Measurements from ENCODE around the gene KRTAP3-3. TPM values are rescaled to one million over a fixed set of nuclear protein-coding genes. Genes with fewer than 3 reads are reported as not detected.

KRTAP3-3 gene
- total RNA-seq, 1 experiment from 2014 or later, result not detected

- ATAC-seq (no peak), DNase-seq (ENCODE audit: low spot score) (no peak)
- no peaks in the 10 kb centered on the region for H3K4me1 Mint-ChIP-seq
- TF ChIP-seq GTF2I (CRISPR knock-in tag; conservative IDR thresholded peaks at IDR 0.05) (no peak), ATF1 (CRISPR knock-in tag; IDR thresholded peaks at IDR 0.05) (no peak), OVOL2 (CRISPR knock-in tag; IDR thresholded peaks at IDR 0.05; ENCODE audit: borderline replicate concordance) (no peak), ZSCAN18 (CRISPR knock-in tag; IDR thresholded peaks at IDR 0.05) (no peak), TCF7 (CRISPR knock-in tag; IDR thresholded peaks at IDR 0.05; ENCODE audit: low read depth) (no peak), FOXJ3 (CRISPR knock-in tag; IDR thresholded peaks at IDR 0.05; ENCODE audit: borderline replicate concordance) (no peak), ZNF396 (CRISPR knock-in tag; IDR thresholded peaks at IDR 0.05; ENCODE audit: borderline replicate concordance) (no peak), IRF1 (CRISPR knock-in tag; IDR thresholded peaks at IDR 0.05) (no peak), NR1H2 (CRISPR knock-in tag; IDR thresholded peaks at IDR 0.05) (no peak)
- no peak within 1 kb of the TSS for H3K4me3 Mint-ChIP-seq
- H3K27ac Mint-ChIP-seq, result no peak within 1 kb of the TSS
- H3K9me3 Mint-ChIP-seq, result peaks cover 11% of the 10 kb centered on the region
- ChIA-PET POLR2A (no interaction called here), CTCF (interaction anchor here (0.9 kb wide), 1 partner anchor 356 kb away, joined by 3 read pairs; no protein-coding TSS in a partner anchor)
- no peaks in the 10 kb centered on the region for H3K27me3 Mint-ChIP-seq (ENCODE audit: low read depth)
- no peaks in the 10 kb centered on the region for H3K36me3 Mint-ChIP-seq
Measured at GRCh38 chr17:40966848-40967247, 27.1 kb downstream of the KRTAP3-3 start, which contains the start of gene KRT39. Gene KRT39, minus strand, starts transcription at chr17:40966948. Its CDS starts 92 bp downstream, at chr17:40966856.

GRCh38 chr17:40963838-40964237 is 30.1 kb downstream of the KRTAP3-3 start:
- no peak overlapping the region for H3K4me3 Mint-ChIP-seq
- ATAC-seq (peak; percentile 47; the same call in 1 of the 2 replicates), DNase-seq (ENCODE audit: low spot score) (no peak)
- no peaks in the 10 kb centered on the region for H3K36me3 Mint-ChIP-seq
- peaks cover 7% of the 10 kb centered on the region; the same call in 1 of the 2 replicates for H3K9me3 Mint-ChIP-seq
- H3K27me3 Mint-ChIP-seq (ENCODE audit: low read depth), result no peaks in the 10 kb centered on the region
- H3K4me1 Mint-ChIP-seq, result peaks cover 12% of the 10 kb centered on the region
- TF ChIP-seq USF1 (CRISPR knock-in tag; IDR thresholded peaks at IDR 0.05), result no peak
- TF ChIP-seq CTCF (IDR thresholded peaks at IDR 0.05), result peak; percentile 60; the same call in 1 of the 2 replicates
- no peak for TF ChIP-seq EMX1 (CRISPR knock-in tag; IDR thresholded peaks at IDR 0.05)
- H3K27ac Mint-ChIP-seq, result no peak overlapping the region
- CTCF ChIA-PET, result interaction anchor here (0.6 to 1.2 kb wide), 9 partner anchors 9 to 782 kb away, joined by 3 to 4 read pairs (median 3); partner anchors contain the start of genes KRT23 and KRT40
- POLR2A ChIA-PET, result interaction anchor here (0.8 kb wide), 1 partner anchor 340 kb away, joined by 4 read pairs; no protein-coding TSS in a partner anchor

- ChIA-PET POLR2A (no interaction called here), CTCF (no interaction called here)
- Mint-ChIP-seq H3K9me3 (no peaks in the 10 kb centered on the region), H3K4me1 (peaks cover 30% of the 10 kb centered on the region), H3K27ac (no peak overlapping the region), H3K4me3 (no peak overlapping the region), H3K27me3 (ENCODE audit: low read depth) (no peaks in the 10 kb centered on the region), H3K36me3 (no peaks in the 10 kb centered on the region)
- ATAC-seq (no peak), DNase-seq (ENCODE audit: low spot score) (no peak)
- TF ChIP-seq ZNF281 (CRISPR knock-in tag; IDR thresholded peaks at IDR 0.05) (no peak), ZNF425 (CRISPR knock-in tag; conservative IDR thresholded peaks at IDR 0.05) (no peak), RELA (CRISPR knock-in tag; IDR thresholded peaks at IDR 0.05; ENCODE audit: borderline replicate concordance) (no peak), ARID4B (CRISPR knock-in tag; IDR thresholded peaks at IDR 0.05; ENCODE audit: borderline replicate concordance) (no peak), MYBL2 (CRISPR knock-in tag; IDR thresholded peaks at IDR 0.05) (no peak)
Measured at GRCh38 chr17:40962059-40962561, 31.9 kb downstream of the KRTAP3-3 start.

Data from WTC11 (cell line).